Chondrocyte (in vitro differentiated cells): ENCODE measurements around the gene LSM12. TPM values are rescaled to one million over a fixed set of nuclear protein-coding genes. Genes with fewer than 3 reads are reported as not detected.
A peak's percentile ranks its signal among the peaks of the same experiment; 100 is the strongest.

Source experiments
- DNase-seq: peaks from one replicate; pipeline ENCODE4 v3.0.0; 2021; ENCODE audit warnings: mixed read lengths, low spot score
- H3K27ac Mint-ChIP-seq: one replicate; pipeline ENCODE4 v1.8.0; 2021; ENCODE audit warnings: mild to moderate bottlenecking, moderate library complexity, mixed read lengths; ENCODE audit not compliant: unreplicated experiment
- H3K27me3 Mint-ChIP-seq: 2 replicates; pipeline ENCODE4 v1.8.0; 2021; ENCODE audit warnings: low read depth, mixed read lengths
- H3K36me3 Mint-ChIP-seq: 2 replicates; pipeline ENCODE4 v1.8.0; 2021; ENCODE audit warnings: low read depth, mixed read lengths
- H3K4me1 Mint-ChIP-seq: 2 replicates; pipeline ENCODE4 v1.8.0; 2021; ENCODE audit warnings: low read depth, mild to moderate bottlenecking, mixed read lengths
- H3K4me3 Mint-ChIP-seq: one replicate; pipeline ENCODE4 v1.8.0; 2021; ENCODE audit warnings: mild to moderate bottlenecking, moderate library complexity, mixed read lengths; ENCODE audit not compliant: unreplicated experiment
- H3K9me3 Mint-ChIP-seq: 2 replicates; pipeline ENCODE4 v1.8.0; 2021; ENCODE audit warnings: low read depth, mixed read lengths
- total RNA-seq: library from RNA; stranded (reverse); gene quantifications from 3 replicates; pipeline ENCODE4 v1.2.1, GENCODE V29; 2021
- TF ChIP-seq, protein P1 (sequence below): fragments of 200-600 bp; sonication (generic); IDR thresholded peaks from 2 replicates; pipeline ENCODE4 v1.5.0; 2021; ENCODE audit warnings: antibody characterized with exemption, mild to moderate bottlenecking, moderate library complexity

Gene LSM12
- total RNA-seq, 1 donor from 2014 or later: 48.3 TPM

- Mint-ChIP-seq H3K36me3 (no peaks in the 10 kb centered on the region), H3K4me1 (no peaks in the 10 kb centered on the region), H3K9me3 (no peaks in the 10 kb centered on the region), H3K4me3 (no peak overlapping the region), H3K27ac (no peak overlapping the region), H3K27me3 (peaks cover 27% of the 10 kb centered on the region)
- DNase-seq: peak; percentile 28
- TF ChIP-seq, protein P1, sequence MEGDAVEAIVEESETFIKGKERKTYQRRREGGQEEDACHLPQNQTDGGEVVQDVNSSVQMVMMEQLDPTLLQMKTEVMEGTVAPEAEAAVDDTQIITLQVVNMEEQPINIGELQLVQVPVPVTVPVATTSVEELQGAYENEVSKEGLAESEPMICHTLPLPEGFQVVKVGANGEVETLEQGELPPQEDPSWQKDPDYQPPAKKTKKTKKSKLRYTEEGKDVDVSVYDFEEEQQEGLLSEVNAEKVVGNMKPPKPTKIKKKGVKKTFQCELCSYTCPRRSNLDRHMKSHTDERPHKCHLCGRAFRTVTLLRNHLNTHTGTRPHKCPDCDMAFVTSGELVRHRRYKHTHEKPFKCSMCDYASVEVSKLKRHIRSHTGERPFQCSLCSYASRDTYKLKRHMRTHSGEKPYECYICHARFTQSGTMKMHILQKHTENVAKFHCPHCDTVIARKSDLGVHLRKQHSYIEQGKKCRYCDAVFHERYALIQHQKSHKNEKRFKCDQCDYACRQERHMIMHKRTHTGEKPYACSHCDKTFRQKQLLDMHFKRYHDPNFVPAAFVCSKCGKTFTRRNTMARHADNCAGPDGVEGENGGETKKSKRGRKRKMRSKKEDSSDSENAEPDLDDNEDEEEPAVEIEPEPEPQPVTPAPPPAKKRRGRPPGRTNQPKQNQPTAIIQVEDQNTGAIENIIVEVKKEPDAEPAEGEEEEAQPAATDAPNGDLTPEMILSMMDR: no peak
Measured at GRCh38 chr17:43986225-43986981, 80.1 kb downstream of the LSM12 start.

DNA sequence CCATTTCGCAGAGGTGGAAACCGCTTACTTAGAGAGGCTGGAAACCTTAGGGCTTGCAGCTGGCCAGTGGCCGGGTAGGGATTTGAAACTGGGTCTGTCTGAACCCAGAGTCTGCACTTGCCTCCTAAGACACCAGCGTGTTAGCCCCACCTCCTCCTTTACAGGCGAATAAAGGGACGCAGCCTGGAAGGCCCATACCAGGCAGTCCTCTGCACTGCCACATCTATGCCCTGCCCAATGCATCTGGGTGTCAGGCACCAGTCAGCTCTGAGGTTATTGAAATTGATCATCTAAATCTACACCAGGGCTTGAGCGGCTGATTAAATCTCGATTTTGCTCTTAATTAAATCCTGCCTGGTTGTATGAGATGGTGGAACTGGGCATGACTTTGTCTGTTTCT is 82.0 kb downstream of the LSM12 start:
- peak overlapping the region; percentile 33 for H3K4me3 Mint-ChIP-seq
- H3K27ac Mint-ChIP-seq: no peak overlapping the region
- no peaks in the 10 kb centered on the region for H3K9me3 Mint-ChIP-seq
- TF ChIP-seq, protein P1: no peak
- no peaks in the 10 kb centered on the region for H3K4me1 Mint-ChIP-seq
- H3K36me3 Mint-ChIP-seq: no peaks in the 10 kb centered on the region
- DNase-seq: peak; percentile 39
- H3K27me3 Mint-ChIP-seq: peaks cover 34% of the 10 kb centered on the region

Other genes with a start within 250 kb of the LSM12 start
- gene MPP3, start 233.5 kb downstream of the LSM12 start, total RNA-seq: 13.3 to 15.6 TPM (median 14.4 TPM) in 3 replicates
- 0.15 TPM in 1 of 3 replicates, not detected in the others for gene CD300LG, start 219.5 kb downstream of the LSM12 start, total RNA-seq
- 7.0 to 7.8 TPM (median 7.5 TPM) in 3 replicates for gene MPP2, start 159.1 kb downstream of the LSM12 start, total RNA-seq
- gene PPY, start 124.2 kb downstream of the LSM12 start, total RNA-seq: not detected in 3 replicates
- not detected in 3 replicates for gene PYY, start 112.7 kb downstream of the LSM12 start, total RNA-seq
- 0.40 to 0.51 TPM (median 0.41 TPM) in 3 replicates for gene NAGS, start 62.0 kb downstream of the LSM12 start, total RNA-seq
- 14.1 to 20.4 TPM (median 19.0 TPM) in 3 replicates for gene TMEM101, start 51.7 kb downstream of the LSM12 start, total RNA-seq
- gene G6PC3, start 4.1 kb upstream of the LSM12 start, total RNA-seq: 52.3 to 70.5 TPM (median 59.2 TPM) in 3 replicates
- gene HDAC5, start 57.0 kb upstream of the LSM12 start, total RNA-seq: 46.3 to 51.2 TPM (median 47.0 TPM) in 3 replicates
- gene HROB, start 75.3 kb upstream of the LSM12 start, total RNA-seq: 1.3 to 2.8 TPM (median 2.0 TPM) in 3 replicates
- not detected in 3 replicates for gene ASB16, start 104.0 kb upstream of the LSM12 start, total RNA-seq
- gene TMUB2, start 120.3 kb upstream of the LSM12 start, total RNA-seq: 34.8 to 37.3 TPM (median 35.9 TPM) in 3 replicates
- 79.7 to 100 TPM (median 93.4 TPM) in 3 replicates for gene ATXN7L3, start 133.2 kb upstream of the LSM12 start, total RNA-seq
- 62.1 to 108 TPM (median 62.9 TPM) in 3 replicates for gene UBTF, start 153.0 kb upstream of the LSM12 start, total RNA-seq
- gene SLC4A1, start 201.5 kb upstream of the LSM12 start, total RNA-seq: not detected in 3 replicates
- gene RUNDC3A, start 241.9 kb upstream of the LSM12 start, total RNA-seq: 0.40 to 0.77 TPM (median 0.77 TPM) in 3 replicates